Lung (tissue), 12 donors: ENCODE measurements around the gene FOXD2. TPM values are rescaled to one million over a fixed set of nuclear protein-coding genes. Genes with fewer than 3 reads are reported as not detected.

Source experiments
- ATAC-seq: fragments of 200-7000 bp; cut with Tn5 transposase; one replicate; pipeline ENCODE4 v1.9.1; 2020; ENCODE audit warnings: moderate number of reproducible peaks; ENCODE audit not compliant: insufficient read depth, low FRiP score
- DNase-seq, 3 donors: peaks; one replicate each; pipeline ENCODE4 v3.0.0-alpha.2; 2013 to 2017
- H3K27ac ChIP-seq, 2 donors: one replicate each; pipeline ENCODE4 v1.5.1; 2013; ENCODE audit warnings: mild to moderate bottlenecking in 2 of 2, moderate library complexity in 2 of 2, control low read depth in 1 of 2, inconsistent platforms in 1 of 2, low read depth in 1 of 2, low read length in 1 of 2
- H3K27me3 ChIP-seq, 3 donors: one replicate each; pipeline ENCODE4 v1.5.1; 2013; ENCODE audit warnings: low read length in 2 of 3; ENCODE audit not compliant: control insufficient read depth in 3 of 3, insufficient read depth in 3 of 3
- H3K36me3 ChIP-seq, 4 donors: one replicate each; pipeline ENCODE4 v1.5.1; 2013; ENCODE audit warnings: low read length in 4 of 4, mild to moderate bottlenecking in 1 of 4, moderate library complexity in 1 of 4; ENCODE audit not compliant: control insufficient read depth in 4 of 4, insufficient read depth in 4 of 4
- H3K4me1 ChIP-seq, 5 donors: one replicate each; pipeline ENCODE4 v1.5.1; 2013; ENCODE audit warnings: low read length in 5 of 5, mild to moderate bottlenecking in 2 of 5, moderate library complexity in 1 of 5; ENCODE audit not compliant: control insufficient read depth in 5 of 5, insufficient read depth in 5 of 5
- H3K4me3 ChIP-seq: one replicate; pipeline ENCODE4 v1.5.1; 2013; ENCODE audit warnings: mild to moderate bottlenecking, control low read depth, moderate library complexity
- H3K9ac ChIP-seq, 2 donors: one replicate each; pipeline ENCODE4 v1.5.1; 2013; ENCODE audit warnings: low read length in 2 of 2, control low read depth in 1 of 2; ENCODE audit not compliant: insufficient read depth in 1 of 2
- H3K9me3 ChIP-seq, 4 donors: one replicate each; pipeline ENCODE4 v1.5.1; 2013; ENCODE audit warnings: low read length in 3 of 4, mild to moderate bottlenecking in 1 of 4, moderate library complexity in 1 of 4; ENCODE audit not compliant: control insufficient read depth in 4 of 4, insufficient read depth in 3 of 4
- CTCF ChIP-seq: IDR thresholded peaks from 2 replicates; pipeline ENCODE4 v1.5.1; 2012; ENCODE audit warnings: mild to moderate bottlenecking; ENCODE audit errors: control extremely low read depth, extremely low read depth
- WGBS, 2 donors: extraction: QIAGEN DNeasy Blood & Tissue Kit; methylation state at CpG; one replicate each; pipeline ENCODE4 v1.1.7; 2013; 5-methylcytosine and 5-hydroxymethylcytosine counted together
- polyA plus RNA-seq, 2 donors: library from polyadenylated mRNA; stranded (reverse); fragments of 200-250 nt; gene quantifications; one replicate each; pipeline ENCODE4 v1.2.1, GENCODE V29; 2013
- total RNA-seq, 2 donors: library from RNA; depleted of rRNA in 1 of 2; stranded (reverse); fragments of >200 nt in 1 of 2; gene quantifications; one replicate each; pipeline ENCODE4 v1.2.1, GENCODE V29; 2014 to 2021
- donor health status: control.
- donor health status: control.
- donor health status: Bipolar disorder and iron deficiency.
- donor health status: healthy.
- donor health status: DM: yes; HTN: yes; CAD: no.

Gene FOXD2
- total and polyA plus RNA-seq, 4 donors: 0.09 to 1.1 (median 0.14) TPM

GRCh38 chr1:47440599-47441081, 2.8 kb downstream of the FOXD2 start:
- Histone ChIP-seq H3K4me1 (peaks cover 0 to 30% (median 5%) of the 10 kb centered on the region in 5 donors), H3K27ac (no peak overlapping the region), H3K27me3 (peaks cover 13 to 76% (median 74%) of the 10 kb centered on the region in 3 donors), H3K36me3 (no peaks in the 10 kb centered on the region), H3K4me3 (no peak overlapping the region), H3K9me3 (no peaks in the 10 kb centered on the region), H3K9ac (no peak overlapping the region)
- WGBS, 2 donors: 54 to 56% methylated on average over 5 of the region's 5 CpGs
- DNase-seq (peak in 1 of 3 donors; percentile 39), ATAC-seq (no peak)
- TF ChIP-seq CTCF: no peak

GRCh38 chr1:47441450-47442106, 3.7 kb downstream of the FOXD2 start:
- H3K27ac ChIP-seq: no peak overlapping the region
- peaks cover 13 to 77% (median 76%) of the 10 kb centered on the region in 3 donors for H3K27me3 ChIP-seq
- no peaks in the 10 kb centered on the region for H3K36me3 ChIP-seq
- peaks cover 0 to 23% (median 5%) of the 10 kb centered on the region in 5 donors for H3K4me1 ChIP-seq
- no peaks in the 10 kb centered on the region for H3K9me3 ChIP-seq
- no peak overlapping the region for H3K9ac ChIP-seq
- TF ChIP-seq CTCF: no peak
- H3K4me3 ChIP-seq: no peak overlapping the region
- no peak for DNase-seq
- ATAC-seq: no peak
- WGBS, 2 donors: 94 to 96% methylated on average over 3 of the region's 3 CpGs

- ATAC-seq (no peak), DNase-seq (no peak)
- 80 to 91% methylated on average over 4 of the region's 4 CpGs for WGBS, 2 donors
- Histone ChIP-seq H3K27me3 (peaks cover 13 to 81% (median 80%) of the 10 kb centered on the region in 3 donors), H3K9ac (no peak overlapping the region), H3K4me1 (peaks cover 0 to 18% (median 5%) of the 10 kb centered on the region in 5 donors), H3K27ac (no peak overlapping the region), H3K4me3 (no peak overlapping the region), H3K36me3 (no peaks in the 10 kb centered on the region), H3K9me3 (no peaks in the 10 kb centered on the region)
- no peak for TF ChIP-seq CTCF
Observed at GRCh38 chr1:47442202-47442601, 4.4 kb downstream of the FOXD2 start.
